Epidermal melanocyte (primary cell): ENCODE data around the gene CFDP1.

Experiments
- DNase-seq: peaks from one replicate; pipeline ENCODE4 v3.0.0; 2011; ENCODE audit warnings: low spot score; ENCODE audit not compliant: insufficient read length

Gene CFDP1

DNA sequence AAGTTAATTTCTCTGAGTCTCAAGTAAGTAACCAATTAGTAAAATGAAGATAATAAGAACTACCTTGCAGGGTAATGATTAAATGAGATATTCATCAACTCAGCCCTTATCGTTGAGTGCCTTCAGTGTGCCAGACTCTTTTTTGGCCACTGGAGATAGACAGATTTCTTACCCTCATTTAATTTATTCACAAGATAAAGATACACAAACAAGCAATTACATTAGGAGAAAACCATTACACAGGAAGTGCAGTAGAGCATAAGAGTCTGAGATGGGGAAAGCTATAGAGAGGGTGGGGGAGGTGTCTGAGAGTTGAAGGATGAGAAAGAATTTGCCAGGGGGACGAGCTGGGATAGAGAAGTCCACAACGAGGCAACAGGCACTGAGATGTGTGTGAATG, 109.4 kb downstream of the CFDP1 start:
- DNase-seq = no peak

DNA sequence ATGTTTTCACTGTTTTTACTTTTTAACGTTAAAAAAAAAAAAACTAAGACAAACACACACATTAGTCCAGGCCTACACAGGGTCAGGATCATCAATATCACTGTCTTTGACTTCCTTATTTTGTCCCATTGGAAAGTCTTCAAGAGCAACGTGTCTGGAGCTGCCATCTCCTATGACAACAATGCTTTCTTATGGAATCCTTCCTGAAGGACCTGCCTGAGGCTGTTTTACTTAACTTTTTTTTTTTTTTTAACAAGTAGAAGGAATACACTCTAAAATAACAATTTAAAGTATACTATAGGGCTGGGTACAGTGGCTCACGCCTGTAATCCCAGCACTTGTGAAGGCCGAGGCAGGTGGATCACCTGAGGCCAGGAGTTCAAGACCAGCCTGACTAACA, 110.1 kb downstream of the CFDP1 start:
- no peak for DNase-seq

DNA sequence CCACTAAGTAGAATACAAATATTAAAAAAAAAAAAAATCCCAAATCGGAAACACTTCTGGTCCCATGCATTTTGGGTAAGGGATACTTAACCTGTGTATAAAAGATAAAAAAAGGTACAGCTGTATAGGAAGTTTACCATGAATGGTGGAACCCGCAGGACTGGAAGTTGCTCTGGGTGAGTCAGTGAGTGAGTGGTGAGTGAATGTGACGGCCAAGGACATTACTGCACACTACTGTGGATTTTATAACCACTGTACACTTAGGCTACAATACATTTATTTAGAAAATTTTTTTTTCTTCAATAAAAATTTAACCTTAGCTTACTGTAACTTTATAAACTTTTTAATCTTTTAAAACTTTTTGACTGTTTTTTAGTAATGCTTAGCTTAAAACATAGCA, 110.6 kb downstream of the CFDP1 start:
- DNase-seq = no peak

DNA sequence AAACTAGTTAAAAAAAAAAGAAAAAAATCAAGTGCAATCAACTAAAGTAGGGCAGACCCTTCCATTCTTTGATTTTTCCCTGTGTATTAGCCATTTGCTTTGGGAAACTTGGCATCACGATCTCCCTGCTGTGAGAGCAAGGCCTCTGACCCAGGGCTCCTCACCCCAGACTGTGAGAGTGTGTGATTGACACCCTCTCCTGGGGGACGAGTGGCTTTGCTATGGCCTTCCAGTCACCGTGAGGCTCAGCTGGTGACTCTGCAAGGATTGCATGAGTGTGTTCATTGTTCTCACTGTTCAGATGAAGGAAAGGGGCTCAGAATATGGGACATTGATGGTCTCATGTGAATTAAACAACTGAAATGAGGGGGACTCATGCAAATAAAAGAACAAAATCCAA, 112.9 kb downstream of the CFDP1 start:
- DNase-seq = no peak

DNA sequence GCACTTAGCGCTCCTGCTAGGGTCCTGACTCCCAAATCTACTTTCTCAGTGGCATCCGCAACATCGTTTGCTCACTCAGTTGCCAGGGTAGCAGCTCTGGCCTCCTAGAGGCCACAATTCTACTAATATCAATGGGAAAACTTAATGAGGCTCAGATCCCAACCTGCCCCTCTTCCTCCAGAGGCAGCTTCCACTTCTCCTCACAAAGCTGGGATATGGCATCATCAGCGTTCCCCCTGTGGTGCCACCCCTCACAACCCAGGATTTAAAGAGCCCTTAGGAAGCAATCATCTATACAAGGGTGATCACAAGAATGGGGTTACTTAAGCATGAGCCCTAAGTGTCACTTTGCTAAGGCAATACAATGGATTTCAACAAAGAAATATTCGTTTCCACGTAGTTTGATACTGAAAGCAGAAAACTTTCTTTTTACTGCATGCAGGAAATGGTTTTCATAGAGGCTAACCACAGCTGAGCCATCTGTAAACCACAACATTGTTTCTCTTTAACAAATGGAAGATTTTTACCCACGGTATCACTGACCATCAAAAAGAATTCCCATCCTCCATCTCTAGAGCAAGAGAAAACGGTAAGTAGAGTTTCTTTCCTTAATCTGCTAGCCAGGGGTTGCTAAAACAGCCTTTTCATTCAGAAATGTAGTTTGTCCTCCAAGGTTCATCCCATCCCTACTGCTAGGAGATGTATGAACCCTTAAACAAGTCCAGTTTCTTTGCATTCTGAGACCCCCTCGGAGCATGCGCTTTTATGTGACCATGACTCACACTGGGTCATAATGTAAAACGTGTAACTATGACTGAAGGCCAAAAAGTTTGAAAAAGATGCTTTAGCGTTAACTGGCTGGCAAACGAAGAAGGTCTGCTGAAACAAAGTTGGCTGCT, 113.5 kb downstream of the CFDP1 start:
- DNase-seq = no peak

DNA sequence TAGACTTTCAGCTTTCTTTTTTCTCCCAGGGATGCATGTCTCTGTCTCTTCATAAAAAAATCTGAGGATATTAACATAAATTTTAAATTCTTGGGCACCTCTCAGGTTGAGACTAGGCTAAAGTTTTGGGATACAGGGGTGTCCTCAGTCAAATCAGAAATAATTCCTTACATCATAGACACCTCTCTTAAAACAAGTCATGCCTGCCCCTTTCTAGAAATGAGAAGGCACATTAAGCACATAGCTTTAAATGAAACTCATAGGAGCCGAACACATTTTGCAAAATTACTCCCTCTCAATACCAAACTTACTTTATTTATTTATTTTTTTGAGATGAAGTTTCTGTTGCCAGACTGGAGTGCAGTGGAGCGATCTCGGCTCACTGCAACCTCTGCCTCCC, 114.6 kb downstream of the CFDP1 start:
- no peak for DNase-seq

DNA sequence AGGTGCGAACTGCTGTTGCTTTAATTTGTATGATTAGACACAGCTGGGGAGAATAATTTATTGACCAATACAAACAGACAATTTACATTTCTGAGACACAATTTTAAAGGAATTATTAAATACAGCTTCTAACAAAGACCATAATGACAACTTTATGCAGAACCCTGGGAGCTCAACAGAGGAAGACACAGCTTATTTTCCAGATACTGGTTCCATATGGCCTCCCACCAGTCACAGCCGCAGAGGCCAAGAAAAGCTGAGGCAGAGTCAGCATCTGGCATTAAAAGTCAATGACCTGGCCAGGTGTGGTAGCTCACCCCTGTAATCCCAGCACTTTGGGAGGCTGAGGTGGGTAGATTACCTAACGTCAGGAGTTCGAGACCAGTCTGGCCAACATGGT, 115.8 kb downstream of the CFDP1 start:
- DNase-seq = no peak

DNA sequence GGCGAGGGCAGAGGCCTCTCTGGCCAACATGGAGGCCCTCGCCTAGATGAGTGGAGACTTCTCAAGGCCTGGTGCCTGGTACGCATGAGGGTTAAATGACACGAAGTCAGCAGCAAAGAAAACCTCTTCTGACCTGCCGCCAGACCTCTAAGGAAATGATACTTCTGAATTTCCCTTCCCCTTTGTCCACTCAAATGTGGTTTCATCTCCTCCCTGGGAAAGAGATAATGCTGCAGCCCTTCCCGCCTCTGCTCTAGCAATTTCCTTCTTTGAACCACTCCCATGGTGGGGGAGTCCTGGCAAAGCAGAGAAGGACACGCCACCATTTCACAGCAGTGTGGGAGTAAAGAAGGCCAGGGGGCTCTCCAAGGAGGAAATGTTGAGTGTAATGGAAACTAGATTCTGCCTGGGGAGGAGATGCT, 116.2 kb downstream of the CFDP1 start:
- DNase-seq = no peak

DNA sequence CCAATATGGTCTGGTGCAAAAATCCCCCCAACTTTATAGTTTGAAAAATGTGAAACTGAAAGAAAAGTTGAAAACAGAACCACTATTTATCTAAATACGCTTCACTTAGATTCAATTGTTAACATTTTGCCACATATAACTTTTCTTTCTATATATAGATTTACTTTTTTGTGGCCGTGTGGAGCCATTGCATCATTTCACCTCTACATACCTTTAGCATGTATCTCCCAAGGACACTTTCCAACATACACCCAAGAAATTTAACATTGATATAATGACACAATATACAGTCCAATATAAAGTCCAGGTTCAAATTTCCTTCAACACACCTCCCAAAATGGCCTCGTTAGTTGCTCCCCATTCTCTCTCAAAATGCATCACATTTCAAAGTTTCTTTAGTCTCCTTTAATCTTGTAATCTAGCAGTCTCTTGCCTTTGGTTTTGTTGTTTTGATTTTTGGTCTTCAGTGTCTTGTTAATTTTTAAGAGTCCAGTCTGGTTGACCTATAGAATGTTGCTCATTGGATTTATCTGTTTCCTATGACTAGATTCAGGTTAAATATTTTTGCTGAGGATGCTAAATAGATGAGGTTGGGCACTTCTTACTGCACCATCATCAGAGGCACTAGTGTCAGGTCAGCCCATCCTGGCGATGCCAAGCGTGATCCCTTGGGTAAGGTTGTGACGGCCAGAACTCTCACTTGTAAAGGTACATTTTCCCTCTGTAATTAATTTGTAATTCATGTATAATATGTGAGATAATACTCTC, 117.6 kb downstream of the CFDP1 start:
- no peak for DNase-seq

DNA sequence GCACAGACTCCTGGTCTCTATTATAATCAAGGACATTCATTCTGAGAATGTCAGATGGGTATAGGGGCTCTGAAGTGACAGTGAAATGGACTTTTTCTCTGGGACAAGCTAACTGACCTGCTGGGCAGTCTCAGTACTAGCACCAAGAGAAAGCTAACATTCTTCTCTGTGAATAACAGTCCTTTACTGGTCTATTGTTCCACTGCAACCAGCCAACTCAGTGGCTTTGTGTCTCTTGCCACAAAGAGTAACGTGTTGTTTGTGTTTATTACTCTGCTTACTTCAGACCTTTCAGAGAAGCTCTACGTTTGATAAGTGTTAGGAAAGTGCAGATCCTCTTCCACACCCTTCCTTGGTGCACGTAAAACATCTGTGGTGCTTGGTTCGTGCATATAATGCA, 120.4 kb downstream of the CFDP1 start:
- DNase-seq = no peak

DNA sequence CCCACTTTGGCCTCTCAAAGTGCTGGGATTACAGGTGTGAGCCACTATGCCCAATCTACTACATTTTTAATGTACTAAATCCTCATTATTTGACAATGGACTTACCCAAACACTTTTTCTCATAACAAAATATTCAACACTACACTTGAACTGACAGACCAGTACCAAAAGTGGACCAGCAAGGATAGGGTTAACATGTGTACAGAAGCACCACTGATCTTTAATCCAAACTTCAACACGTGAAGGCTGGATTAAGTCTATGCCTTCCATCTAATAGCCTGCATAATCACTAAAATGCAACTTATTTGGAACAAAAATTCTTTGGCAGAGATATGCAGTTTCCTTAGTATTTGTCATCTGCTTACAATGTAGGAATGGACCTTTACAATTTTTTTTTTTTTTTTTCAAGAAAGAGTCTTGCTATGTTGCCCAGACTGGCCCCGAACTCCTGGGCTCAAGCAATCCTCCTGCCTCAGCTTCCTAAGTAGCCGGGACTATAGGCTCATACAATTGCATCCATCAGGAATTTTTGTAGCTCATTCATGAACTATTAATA, 121.8 kb downstream of the CFDP1 start:
- DNase-seq = no peak

DNA sequence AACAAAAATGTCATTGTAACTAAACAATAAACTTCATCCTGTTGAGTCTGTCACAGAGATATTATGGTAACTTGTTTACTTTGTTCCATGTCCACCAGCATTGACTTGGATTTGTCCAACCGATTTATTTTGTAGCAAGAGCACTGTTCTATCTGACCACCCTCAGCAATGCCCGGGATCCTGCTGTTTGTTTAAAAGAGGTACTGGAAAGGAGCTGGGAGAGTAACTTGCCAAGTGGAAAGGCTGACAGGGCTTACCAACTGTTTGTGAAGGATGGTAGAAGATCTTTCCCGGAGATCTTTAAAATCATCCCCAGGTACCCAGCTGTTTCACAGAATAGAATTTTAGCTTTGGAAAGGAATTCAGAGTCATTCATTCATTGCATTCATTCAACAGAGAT, 122.8 kb downstream of the CFDP1 start:
- no peak for DNase-seq

DNA sequence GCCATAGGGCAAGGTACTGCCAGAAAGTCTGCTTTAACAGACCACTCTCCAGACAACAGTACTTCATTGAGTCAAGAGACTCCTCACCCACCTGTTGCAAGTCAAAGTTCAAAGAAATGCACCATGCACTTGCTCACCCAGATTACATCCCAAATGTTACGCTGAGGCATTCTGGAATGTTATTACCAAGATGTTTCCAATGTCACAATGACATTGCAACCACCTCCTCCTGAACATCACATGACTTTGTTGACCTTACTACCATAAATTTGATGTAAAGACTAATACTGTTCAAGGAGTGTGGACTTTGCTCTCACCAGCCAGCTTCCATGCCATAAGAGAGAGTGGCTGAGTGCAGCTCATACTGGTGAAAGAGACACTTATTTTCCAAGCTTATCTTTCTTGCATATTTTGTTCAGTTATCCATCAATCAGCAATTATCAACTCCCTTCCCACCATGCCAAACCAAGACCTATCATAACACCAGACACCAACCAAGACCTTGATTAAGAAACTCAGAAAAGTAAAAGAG, 123.3 kb downstream of the CFDP1 start:
- DNase-seq = no peak

DNA sequence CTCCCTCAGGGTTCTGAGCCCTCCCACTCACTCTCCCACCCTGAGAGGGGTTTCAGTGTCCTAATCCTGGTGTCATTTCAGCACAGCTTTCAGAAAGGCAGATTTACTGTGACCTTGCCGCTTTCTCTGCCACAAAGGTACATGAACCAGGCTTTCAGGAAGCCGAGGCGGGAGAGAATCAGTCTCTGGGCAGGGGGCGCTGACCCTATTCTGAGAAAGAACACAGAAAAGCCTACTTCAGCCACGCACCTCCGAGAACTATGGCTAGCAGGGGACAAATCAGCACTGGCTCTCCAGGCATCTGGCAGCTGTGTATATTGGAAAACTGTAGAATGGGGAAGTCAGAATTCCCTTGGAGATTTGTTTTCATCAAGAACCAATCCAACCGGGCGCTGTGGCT, 124.1 kb downstream of the CFDP1 start:
- no peak for DNase-seq

DNA sequence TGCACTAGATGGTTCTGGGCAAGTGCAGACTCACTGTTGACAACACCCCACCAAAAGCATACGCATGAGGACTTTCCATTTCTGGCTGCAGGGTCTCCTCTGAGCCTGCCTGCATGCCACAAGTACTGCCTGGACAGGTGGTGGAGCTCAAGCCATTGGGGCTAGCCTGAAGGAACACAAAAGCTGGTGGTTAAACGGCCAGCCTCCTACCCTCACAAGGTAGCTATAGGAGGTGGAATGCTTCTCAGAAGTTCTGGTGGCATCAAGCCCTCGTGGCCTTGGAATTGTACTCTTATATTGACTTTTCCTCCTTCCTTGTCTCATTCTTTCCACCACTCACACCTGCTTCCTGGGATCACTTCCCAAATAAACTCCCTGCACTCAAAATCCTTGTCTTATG, 125.3 kb downstream of the CFDP1 start:
- no peak for DNase-seq

DNA sequence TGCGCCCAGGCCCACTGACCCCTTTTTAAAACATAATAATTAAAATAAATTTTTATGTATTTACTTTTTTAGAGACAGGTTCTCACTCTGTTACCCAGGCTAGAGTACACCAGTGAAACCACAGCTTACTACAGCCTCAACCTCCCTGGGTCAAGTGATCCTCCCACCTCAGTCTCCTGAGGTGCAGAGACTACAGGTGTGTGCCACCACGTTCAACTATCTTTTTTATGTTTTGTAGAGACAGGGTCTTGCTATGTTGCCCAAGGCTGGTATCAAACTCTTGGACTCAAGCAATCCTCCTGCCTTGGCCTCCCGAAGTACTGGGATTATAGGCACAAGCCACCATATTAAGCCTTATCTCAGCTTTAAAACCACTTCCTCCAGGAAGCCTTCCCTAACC, 125.8 kb downstream of the CFDP1 start:
- no peak for DNase-seq

DNA sequence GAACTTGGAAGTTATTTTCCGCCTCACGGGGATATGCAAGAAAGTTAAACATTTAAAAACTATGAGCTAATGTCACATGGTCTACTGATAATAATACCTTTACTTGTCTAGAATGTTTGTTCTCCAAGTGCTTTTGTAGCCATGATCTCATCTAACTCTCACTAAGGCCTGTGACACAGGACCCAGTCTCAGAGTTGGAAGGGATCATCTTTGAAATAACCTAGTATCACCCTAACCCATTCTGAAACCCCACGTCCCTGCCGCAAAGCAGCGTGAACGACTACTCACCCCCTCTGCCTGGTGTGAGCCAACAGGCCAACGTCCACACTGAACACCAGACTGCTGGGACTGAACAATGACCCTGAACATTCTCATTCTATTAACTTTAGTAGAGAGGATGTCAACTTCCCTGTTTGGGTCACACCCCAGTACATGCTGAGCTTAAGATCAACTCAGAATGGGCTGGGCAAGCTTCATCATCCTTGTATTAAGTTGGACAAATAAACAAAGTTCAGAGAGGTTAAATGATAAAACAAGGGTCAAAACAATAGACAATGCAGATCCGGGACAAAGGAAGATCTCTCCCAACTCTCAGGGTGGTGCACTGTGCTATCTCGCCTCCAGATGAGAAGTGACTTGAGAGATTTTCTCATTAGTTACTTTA, 127.1 kb downstream of the CFDP1 start:
- no peak for DNase-seq

DNA sequence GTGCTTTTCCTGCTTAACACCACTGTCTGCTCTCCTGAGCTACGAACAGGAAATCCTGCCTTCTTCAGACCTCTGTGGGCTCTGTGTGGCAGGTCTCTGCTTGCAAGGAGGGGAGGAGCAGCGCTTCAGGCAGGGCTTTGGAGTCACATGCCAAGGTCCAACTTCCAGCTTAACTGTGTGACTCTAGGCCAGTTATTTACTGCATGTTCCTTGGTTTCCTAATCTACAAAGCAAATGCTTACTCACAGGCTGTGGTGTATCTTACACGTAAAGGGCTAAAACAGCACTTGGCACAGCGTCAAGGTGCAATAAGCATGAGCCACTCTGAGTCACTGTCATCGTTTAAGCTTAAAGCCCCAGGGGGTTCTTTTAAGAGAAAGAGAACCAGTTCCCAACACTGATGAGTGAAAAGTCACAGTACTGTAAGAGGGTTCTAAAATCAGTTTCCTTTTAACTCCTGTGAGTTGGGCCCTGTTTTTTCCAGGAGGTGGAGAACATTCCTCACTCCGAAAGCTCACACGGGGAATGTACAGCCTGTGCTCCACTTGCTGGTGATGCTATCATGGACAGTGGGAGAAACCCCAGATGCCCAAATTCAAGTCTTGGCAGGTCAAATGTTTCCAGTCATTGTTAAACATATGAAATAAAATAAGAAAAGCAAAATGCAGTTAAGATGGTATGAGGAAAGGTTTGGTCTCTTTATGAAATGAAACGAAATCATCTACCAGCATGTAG, 127.8 kb downstream of the CFDP1 start:
- DNase-seq = peak; percentile 89

DNA sequence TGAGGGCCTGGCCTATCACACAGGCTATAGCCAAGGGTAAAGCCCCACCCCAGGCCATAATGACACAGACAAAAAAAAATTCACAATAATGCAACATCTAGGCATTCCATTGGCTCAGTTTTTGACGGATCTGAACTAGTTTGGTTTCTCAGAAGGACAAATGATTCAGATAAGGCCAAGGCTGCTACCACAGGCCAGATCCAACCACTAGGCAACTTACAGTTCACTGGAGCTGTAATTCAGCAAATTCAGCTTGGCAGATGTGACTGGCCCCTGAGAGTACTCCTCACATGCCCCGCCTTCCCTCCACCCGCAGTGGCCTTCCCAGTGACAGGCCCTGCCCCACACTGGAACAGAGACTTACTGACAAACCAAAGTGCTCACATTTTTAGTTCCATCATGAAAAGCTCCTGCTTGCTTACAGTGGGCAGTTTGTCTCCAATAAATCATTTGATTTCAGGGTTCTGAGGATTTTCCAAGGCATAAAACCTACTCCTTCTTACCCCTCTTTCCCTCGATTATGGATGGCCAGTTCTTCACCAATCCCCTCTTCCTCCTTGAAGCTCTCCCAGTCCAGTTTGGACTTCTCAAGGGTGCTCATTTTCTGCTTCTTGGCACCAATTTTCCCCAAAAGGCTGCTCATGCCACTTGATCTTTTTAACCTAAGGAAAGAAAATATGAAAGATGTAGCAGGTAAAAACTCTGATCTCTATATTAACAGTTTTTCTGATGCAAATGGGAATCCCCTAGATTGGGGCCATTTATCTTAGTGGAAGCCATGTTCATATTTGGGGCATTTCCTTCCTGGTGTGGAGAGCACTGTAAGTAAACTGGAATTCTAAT, 128.6 kb downstream of the CFDP1 start:
- DNase-seq = no peak

DNA sequence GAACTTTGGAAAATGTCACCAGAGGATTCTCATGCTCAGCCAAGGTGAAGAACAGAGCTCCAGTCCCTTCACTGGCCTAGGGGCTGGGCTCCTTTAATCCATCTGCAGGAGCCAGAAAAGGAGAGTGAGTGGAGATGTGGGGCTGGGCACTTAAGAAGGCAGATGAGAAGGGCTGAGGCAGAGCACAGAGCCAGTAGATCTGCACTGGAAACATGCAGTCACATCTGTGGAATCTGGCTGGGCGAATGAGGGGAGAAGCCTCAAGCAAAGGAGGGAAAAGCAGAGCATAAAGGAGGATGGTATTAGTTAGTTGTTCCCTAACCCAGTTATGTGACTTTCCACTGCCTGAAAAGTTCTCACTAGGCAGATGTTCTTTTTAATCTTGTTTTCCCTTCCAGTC, 131.5 kb downstream of the CFDP1 start:
- no peak for DNase-seq
